HG03558 (cell line): ENCODE results near the gene TRIM28.
A peak's percentile ranks its signal among the peaks of the same experiment; 100 is the strongest.
"Not testable (repeated sequence)": the region's sequence is repeated elsewhere in the genome, so short reads cannot be mapped to it uniquely, and the experiment has no call there.

ENCODE experiments used
- ATAC-seq: cut with Tn5 transposase; IDR thresholded peaks from one replicate; pipeline ENCODE4 v1.9.1; 2021; ENCODE audit warnings: moderate number of reproducible peaks; ENCODE audit not compliant: unreplicated experiment; ENCODE audit errors: extremely low read depth

The TRIM28 gene

GRCh38 chr19:58572818-58573657 lies 29.2 kb downstream of the TRIM28 start, which contains the start of gene MZF1:
Gene MZF1 (minus strand): TSS chr19:58573335. CDS start chr19:58571389, 1,946 bp downstream.
- peak; percentile 33 for ATAC-seq

GRCh38 chr19:58573658-58574164 lies 29.8 kb downstream of the TRIM28 start:
- no peak for ATAC-seq

GRCh38 chr19:58575183-58576041 lies 31.5 kb downstream of the TRIM28 start:
- ATAC-seq: peak; percentile 22

GRCh38 chr19:58577581-58577980 lies 33.7 kb downstream of the TRIM28 start:
- not testable (repeated sequence) for ATAC-seq

GRCh38 chr19:58578012-58578925 lies 34.4 kb downstream of the TRIM28 start:
- no peak for ATAC-seq

GRCh38 chr19:58579473-58580142 lies 35.7 kb downstream of the TRIM28 start:
- no peak for ATAC-seq

- ATAC-seq: no peak
These were observed 37.6 kb downstream of the TRIM28 start for GRCh38 chr19:58581227-58582141.

GRCh38 chr19:58582985-58583384 lies 39.1 kb downstream of the TRIM28 start:
- ATAC-seq: no peak

- ATAC-seq: no peak
These were observed 40.9 kb downstream of the TRIM28 start for GRCh38 chr19:58584498-58585441.

- ATAC-seq: no peak
These were observed 41.7 kb downstream of the TRIM28 start for GRCh38 chr19:58585442-58586132.

- ATAC-seq: no peak
These were observed 42.4 kb downstream of the TRIM28 start for GRCh38 chr19:58586133-58586765.
